ENCODE measurements around the gene CDC73. TPM values are rescaled to one million over a fixed set of nuclear protein-coding genes. Genes with fewer than 3 reads are reported as not detected.

Gene CDC73
- total and polyA plus RNA-seq, 2 of the 13 experiments (the other 11 are each of a cell fraction or from before 2014, with no cell fraction given), result 20.2 to 26.3 TPM

GRCh38 chr1:193114485-193115095, 7.2 kb upstream of the CDC73 start (continued):
- no peak for TF ChIP-seq ZNF414 (CRISPR knock-in tag; IDR thresholded peaks at IDR 0.05)
- no peak for TF ChIP-seq RFX3 (CRISPR knock-in tag; IDR thresholded peaks at IDR 0.05)
- TF ChIP-seq ZBTB10 (CRISPR knock-in tag; IDR thresholded peaks at IDR 0.05; ENCODE audit: borderline replicate concordance), result no peak
- TF ChIP-seq, protein P1, sequence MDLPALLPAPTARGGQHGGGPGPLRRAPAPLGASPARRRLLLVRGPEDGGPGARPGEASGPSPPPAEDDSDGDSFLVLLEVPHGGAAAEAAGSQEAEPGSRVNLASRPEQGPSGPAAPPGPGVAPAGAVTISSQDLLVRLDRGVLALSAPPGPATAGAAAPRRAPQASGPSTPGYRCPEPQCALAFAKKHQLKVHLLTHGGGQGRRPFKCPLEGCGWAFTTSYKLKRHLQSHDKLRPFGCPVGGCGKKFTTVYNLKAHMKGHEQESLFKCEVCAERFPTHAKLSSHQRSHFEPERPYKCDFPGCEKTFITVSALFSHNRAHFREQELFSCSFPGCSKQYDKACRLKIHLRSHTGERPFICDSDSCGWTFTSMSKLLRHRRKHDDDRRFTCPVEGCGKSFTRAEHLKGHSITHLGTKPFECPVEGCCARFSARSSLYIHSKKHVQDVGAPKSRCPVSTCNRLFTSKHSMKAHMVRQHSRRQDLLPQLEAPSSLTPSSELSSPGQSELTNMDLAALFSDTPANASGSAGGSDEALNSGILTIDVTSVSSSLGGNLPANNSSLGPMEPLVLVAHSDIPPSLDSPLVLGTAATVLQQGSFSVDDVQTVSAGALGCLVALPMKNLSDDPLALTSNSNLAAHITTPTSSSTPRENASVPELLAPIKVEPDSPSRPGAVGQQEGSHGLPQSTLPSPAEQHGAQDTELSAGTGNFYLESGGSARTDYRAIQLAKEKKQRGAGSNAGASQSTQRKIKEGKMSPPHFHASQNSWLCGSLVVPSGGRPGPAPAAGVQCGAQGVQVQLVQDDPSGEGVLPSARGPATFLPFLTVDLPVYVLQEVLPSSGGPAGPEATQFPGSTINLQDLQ (CRISPR knock-in tag; IDR thresholded peaks at IDR 0.05), result no peak
- TF ChIP-seq ZNF510 (CRISPR knock-in tag; IDR thresholded peaks at IDR 0.05; ENCODE audit: low read depth), result no peak
- TF ChIP-seq ATF5 (CRISPR knock-in tag; IDR thresholded peaks at IDR 0.05; ENCODE audit: low read depth), result no peak
- TF ChIP-seq RARA (CRISPR knock-in tag; IDR thresholded peaks at IDR 0.05), result peak; percentile 72
- peak; percentile 81 for TF ChIP-seq HHEX (CRISPR knock-in tag; IDR thresholded peaks at IDR 0.05)
- peak; percentile 83 for TF ChIP-seq ZNF609 (CRISPR knock-in tag; IDR thresholded peaks at IDR 0.05; ENCODE audit: borderline replicate concordance)
- TF ChIP-seq ZNF746 (CRISPR knock-in tag; IDR thresholded peaks at IDR 0.05), result no peak
- 0 out of 2 replicates have a peak, but pooled peaks have one; percentile 34 for TF ChIP-seq FOXK1 (CRISPR knock-in tag; IDR thresholded peaks at IDR 0.05; ENCODE audit: borderline replicate concordance, low read depth)
- no peak for TF ChIP-seq ERF (CRISPR knock-in tag; IDR thresholded peaks at IDR 0.05)
- peak; percentile 69; the same call in 1 of the 2 replicates for TF ChIP-seq HMG20B (CRISPR knock-in tag; conservative IDR thresholded peaks at IDR 0.05)
- no peak for TF ChIP-seq ADNP (CRISPR knock-in tag; IDR thresholded peaks at IDR 0.05)
- no peak for TF ChIP-seq ARNTL (CRISPR knock-in tag; IDR thresholded peaks at IDR 0.05)

All from HepG2 (cell line).